Measurements from ENCODE around the gene STRADB.
A peak's percentile ranks its signal among the peaks of the same experiment; 100 is the strongest.

The STRADB gene

GRCh38 chr2:201407265-201407664 lies 44.3 kb upstream of the STRADB start:
- no peak for DNase-seq (ENCODE audit: low read depth)
- no peak overlapping the region for H3K4me3 ChIP-seq (ENCODE audit: low read depth, low read length)
- TF ChIP-seq CTCF (IDR thresholded peaks at IDR 0.05; ENCODE audit: insufficient read depth, low read depth, low read length, missing control alignments): no peak

GRCh38 chr2:201408931-201409330 lies 42.6 kb upstream of the STRADB start:
- TF ChIP-seq CTCF (IDR thresholded peaks at IDR 0.05; ENCODE audit: insufficient read depth, low read depth, low read length, missing control alignments): no peak
- no peak for DNase-seq (ENCODE audit: low read depth)
- H3K4me3 ChIP-seq (ENCODE audit: low read depth, low read length): no peak overlapping the region

- no peak overlapping the region for H3K4me3 ChIP-seq (ENCODE audit: low read depth, low read length)
- no peak for DNase-seq (ENCODE audit: low read depth)
- TF ChIP-seq CTCF (IDR thresholded peaks at IDR 0.05; ENCODE audit: insufficient read depth, low read depth, low read length, missing control alignments): no peak
Observed at GRCh38 chr2:201411421-201411820, 40.1 kb upstream of the STRADB start.

GRCh38 chr2:201413143-201413542 lies 38.4 kb upstream of the STRADB start:
- no peak overlapping the region for H3K4me3 ChIP-seq (ENCODE audit: low read depth, low read length)
- DNase-seq (ENCODE audit: low read depth): no peak
- no peak for TF ChIP-seq CTCF (IDR thresholded peaks at IDR 0.05; ENCODE audit: insufficient read depth, low read depth, low read length, missing control alignments)

- DNase-seq (ENCODE audit: low read depth): peak; percentile 5
- H3K4me3 ChIP-seq (ENCODE audit: low read depth, low read length): no peak overlapping the region
- no peak for TF ChIP-seq CTCF (IDR thresholded peaks at IDR 0.05; ENCODE audit: insufficient read depth, low read depth, low read length, missing control alignments)
Observed at GRCh38 chr2:201413552-201413951, 38.0 kb upstream of the STRADB start.

- TF ChIP-seq CTCF (IDR thresholded peaks at IDR 0.05; ENCODE audit: insufficient read depth, low read depth, low read length, missing control alignments): no peak
- peak; percentile 52 for DNase-seq (ENCODE audit: low read depth)
- H3K4me3 ChIP-seq (ENCODE audit: low read depth, low read length): no peak overlapping the region; the same call in 1 of the 2 replicates
Observed at GRCh38 chr2:201414099-201415023, 37.2 kb upstream of the STRADB start.
